Suppressor macrophage treated with lipopolysaccharide for 4 hours (primary cell): ENCODE results near the gene LAMB4.

Source experiments
- DNase-seq: peaks from one replicate; pipeline ENCODE4 v3.0.0-alpha.2; 2020

LAMB4 gene

DNA sequence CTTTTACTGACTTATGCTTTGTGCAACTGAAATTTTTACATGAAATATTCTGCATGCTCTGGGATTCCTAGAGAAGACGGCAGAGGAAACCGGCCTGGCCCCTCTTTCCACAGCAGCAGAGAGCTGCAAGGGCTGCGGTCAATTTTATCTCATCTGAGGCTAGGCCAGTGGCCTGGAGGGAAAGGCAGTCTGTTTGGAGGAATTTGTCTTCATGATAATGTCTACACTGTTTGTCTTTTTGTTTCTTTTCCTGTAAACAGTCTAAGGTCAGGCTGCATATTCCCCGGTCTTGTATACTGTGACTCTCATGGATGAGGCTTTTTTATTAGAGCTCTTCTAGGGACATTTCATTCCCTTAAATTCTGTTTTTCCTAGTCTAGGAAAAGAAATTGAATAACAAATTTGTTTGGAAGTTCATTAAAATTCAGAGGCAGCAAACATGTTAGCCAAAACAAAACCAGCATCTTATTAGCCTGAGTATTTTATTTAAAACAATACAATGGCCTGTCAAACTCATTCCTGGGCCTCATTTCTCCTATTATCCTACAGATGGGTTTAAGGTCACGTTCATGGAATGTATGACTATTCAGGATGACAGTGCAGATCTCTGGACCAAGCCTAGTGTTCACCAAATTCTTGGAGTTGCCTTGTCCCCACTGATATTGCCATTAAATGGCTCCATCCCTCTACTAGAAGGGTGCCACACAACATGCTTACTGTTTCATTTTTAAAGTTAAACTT lies 26.4 kb downstream of the LAMB4 start:
- no peak for DNase-seq

DNA sequence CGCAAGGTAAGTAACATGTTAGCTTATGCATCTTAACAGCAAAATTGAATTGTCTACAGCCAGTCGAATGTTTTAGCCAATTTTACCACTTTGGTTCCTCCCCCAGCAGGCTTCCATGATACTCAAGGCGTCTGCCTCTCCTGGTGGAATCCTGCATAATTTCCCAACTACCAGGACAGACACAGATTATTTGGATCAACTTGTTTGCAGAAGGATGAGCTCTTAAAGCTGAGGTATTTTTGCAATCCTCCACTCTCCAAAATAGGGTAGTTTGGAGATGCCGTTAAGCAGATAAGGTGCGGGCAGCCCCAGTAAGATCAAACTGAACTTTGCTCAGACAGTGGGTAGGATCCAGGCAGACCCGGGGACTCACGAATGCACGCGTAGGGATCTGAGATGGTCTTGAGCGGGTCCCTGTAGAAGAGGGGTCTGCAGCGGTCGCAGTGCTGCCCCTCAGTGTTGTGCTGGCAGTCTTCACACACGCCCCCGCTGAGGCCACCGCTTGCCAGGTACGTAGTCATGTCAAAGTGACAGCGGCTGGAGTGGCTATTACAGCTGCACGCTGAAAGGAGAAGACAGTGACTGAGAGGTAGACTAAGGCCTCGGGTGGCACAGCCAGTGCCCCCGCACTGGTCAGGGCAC lies 27.4 kb downstream of the LAMB4 start:
- no peak for DNase-seq

DNA sequence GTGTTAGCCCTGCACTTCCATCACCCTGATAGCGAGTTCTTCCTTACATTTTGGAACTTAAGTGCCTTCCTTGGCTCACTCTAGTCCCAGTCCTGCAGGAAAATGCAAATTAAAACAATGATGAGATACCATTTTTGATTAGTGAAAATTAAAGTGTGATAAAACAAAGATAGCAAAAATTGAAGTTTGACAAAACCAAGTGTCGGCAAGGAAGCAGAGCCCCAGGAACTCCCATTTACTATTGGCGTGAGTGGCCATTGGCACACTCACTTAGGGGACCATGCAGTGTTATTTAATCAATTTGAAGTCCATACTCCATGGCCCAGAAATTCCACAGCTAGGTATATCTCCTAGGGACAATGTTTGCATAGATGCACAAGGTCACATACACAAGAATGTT lies 28.4 kb downstream of the LAMB4 start:
- DNase-seq = no peak

DNA sequence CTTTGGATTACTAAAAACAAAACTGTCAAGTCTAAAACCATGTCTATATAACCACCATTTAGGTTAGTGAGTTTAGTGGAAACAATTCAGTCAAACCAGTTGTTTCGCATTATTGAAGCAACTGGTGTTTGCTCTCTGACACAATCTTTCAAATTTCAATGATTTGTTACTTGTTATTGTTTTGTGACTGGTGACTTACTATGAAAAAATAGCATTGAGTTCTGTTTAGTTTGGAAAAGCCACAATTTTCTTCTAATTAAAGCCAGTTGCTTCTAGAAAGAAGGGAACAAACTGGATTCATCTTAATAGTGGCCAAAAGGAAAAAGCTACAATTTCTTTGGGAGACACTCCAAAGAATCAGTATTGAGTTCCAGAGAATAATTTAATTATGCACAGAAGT lies 30.4 kb downstream of the LAMB4 start:
- no peak for DNase-seq

DNA sequence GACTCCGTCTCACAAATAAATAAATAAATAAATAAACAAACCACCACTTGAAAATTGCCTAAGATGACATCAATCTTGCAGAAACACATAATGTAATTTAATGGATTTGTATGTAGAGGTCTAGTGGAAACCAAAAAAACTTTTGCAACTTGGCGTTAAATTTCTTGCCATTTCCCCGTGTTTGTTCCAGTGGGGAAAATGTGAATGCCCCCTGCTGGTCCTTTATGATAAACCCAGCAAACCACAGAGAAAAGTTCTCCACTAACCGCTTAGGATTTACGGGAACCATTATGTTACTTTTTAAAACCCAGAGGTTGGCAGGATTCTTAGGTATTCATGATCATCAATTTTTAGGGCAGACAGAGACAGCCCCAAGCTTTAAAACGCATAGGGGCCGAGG lies 32.5 kb downstream of the LAMB4 start:
- peak; percentile 28 for DNase-seq

DNA sequence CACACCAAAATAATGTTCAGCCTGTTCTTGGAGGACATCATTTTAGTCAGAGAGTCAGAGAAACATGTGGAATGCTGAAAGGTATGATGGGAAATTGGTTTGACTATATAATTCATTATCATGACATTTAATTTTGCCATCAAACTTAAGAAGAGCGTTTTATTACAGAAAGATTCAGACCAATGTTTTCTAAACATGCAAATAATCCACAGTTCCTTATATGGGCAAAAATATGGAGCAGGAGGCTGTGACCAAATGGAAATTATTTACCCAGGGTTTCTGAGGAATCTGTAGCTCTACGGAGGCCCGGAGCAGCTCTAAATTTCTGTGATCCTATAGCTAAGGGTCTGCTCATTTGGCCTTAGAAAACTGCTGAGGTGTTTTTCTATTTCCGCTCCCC lies 33.2 kb downstream of the LAMB4 start:
- DNase-seq = no peak

DNA sequence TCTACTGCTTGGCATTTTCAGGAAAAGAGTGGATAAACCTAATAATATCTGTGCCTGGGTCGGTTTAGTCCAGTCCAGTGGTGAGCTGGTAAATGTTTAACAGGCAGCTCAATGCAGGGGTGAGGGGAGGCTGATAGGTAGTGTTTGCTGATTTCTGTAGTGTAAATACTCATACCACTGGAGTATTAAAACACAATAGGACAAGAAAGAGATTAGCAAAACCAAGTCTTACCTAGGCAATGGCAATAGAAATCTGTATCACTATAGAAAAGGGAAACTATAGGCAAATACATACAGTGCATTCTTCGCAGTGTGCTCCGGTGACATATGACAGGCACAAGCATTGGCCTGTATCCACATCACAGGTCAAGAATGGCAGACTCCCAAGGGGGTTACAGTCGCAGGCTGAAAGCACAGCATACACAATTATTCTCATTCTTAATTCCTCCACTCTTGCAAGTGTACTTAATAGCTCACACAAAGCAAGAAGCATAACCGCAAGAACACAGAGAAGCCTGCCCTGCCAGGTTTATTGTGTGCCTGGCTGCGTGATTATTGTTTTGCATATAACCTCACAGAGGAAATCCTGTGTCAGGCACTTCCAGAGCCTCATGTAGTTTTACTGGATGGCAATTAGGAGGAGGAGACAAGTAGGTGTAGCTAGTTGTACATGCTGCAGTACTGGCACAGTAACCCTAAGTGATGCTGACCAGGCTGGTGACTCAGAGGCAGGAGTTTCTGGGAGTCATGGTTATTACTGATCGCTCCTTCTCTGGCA lies 35.0 kb downstream of the LAMB4 start:
- DNase-seq = peak; percentile 56

DNA sequence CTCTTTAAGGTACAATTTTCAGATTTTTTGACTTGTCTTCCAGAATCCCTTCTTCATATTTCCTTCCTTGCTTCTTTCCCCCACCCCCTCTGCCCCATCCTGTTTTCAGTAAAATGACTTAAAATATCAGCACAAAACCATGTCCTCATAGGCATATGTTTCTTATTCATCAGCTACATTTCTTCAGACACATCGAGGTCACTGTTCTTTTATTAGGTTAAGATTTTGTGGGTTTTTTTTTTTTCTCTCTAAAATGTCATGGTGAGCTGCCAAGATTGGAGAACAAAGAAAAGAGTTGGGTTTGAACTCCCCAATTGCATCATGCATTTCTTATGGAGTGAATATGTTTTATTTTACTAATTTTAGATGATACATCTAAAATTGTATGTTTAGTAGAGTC lies 35.8 kb downstream of the LAMB4 start:
- DNase-seq = peak; percentile 60

DNA sequence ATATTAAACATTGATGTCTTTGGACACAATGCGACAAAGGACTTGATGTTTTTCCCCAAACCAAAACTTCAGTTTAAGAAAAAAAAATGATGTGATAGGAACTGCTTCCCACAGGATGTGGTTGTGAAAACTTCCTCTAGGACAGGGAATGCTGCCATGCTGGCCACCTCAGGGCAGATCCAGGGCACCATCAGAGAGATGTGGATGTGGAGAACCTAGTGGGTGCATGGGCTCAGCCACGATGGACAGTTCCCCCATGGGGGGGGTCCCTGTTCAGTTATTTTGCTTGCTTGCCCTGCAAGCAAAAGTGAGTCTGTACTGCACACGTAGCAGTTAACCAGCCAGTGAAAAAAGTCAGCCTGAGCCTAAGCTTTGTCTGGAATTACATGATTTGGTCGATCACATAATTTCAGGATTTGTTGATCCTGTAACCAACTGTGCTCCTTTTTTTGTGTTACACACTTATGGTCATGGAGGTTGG lies 36.3 kb downstream of the LAMB4 start:
- no peak for DNase-seq

DNA sequence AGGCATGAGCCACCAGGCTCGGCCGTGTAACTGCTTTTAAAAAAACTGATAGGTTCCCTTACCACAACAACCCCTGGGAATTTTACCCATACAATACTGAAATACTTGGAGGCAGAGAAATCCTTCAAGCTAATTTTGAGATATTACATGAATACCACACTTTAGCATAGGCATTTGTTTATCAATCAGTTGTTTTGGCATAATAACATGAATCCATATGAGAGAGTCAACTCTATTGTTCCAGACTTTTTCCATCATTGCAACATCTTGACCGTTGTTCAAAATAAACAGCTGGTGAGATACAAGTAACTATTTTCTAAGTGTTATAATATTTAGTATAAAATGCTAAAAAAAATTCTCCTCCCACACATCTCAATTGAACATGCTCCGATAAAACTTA lies 36.8 kb downstream of the LAMB4 start:
- DNase-seq = no peak

DNA sequence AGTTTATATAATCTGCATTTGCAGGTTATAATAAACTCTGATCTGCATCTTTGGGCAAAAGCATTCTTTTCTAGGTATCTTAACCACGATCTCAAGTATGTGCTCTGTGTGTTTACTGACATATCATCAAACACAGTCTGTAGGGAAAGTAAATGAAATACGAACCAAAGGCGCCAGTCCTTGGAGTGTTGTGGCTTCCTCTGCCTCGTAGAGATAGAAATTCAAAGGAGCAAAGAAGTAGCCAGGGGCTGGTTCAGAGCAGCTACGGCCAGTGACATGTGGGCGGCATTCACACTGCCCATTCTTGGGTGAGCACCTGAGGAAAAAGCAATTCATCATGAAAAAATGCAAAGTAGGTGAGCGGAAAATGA lies 38.7 kb downstream of the LAMB4 start:
- DNase-seq = no peak

DNA sequence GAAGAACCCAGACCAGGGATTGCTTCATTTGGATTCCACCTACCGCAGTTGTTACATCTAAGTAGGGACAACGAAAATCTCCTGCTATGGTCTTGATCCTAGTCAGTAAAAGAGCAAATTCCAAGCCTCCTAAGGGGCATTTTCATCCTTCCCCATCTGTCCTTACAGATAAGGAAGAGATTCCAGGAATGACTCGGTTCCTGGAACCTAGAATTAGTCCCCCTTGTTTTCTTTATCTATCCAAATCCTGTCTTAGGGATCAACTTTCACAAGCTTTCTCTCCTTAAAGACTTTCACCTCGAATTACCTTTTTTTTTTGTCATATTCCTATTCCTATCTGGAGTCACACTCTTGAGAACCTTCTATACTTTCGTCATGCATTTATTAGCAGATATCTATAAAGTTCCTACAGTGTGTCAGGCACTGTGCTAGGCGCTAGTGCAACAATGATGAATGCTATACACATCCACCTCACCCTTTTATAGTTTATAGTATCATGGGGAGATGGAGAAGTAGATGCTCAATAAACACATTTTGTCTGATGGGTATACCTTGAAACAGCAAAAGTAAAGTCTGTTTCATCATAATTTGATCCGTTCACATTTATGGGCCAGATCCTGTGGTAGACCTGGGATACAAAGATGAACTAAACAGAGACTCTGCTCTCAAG lies 39.2 kb downstream of the LAMB4 start:
- DNase-seq = no peak

DNA sequence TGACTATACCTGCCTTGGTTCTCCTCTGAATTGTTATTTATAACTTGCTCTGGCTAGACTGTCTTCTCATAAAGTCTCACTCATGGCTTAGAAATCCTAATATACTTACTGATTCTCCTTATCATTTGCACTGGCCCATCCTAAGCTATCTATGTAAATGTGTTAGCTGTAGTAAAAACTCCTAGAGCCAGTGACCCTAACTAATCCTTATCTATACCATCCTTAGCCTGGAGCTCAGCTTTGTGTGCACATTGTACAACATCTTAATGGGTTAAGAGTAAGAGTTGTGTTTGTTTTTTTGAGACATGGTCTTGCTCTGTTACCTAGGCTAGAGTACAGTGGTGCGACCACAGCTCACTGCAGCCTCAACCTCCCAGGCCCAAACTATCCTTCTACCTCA lies 40.8 kb downstream of the LAMB4 start:
- DNase-seq = no peak

DNA sequence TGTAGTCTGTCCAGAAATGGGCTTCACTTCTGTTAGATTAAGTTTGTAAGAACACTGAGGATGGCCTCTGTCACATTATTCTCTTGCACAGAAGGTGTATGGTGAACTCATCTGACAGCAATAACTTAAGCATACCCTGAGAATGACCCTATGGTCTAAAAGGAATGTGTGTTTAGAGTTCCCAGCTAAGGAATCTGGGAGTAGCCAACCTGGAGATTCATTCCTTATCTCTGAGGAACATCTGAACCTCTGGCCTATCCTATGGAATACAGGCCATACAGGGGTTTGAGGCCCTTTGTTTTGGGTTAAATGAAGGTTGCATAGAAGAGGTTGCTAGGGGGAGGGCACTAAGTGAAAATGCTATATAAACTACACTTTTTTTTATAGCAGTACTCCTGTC lies 41.4 kb downstream of the LAMB4 start:
- no peak for DNase-seq

DNA sequence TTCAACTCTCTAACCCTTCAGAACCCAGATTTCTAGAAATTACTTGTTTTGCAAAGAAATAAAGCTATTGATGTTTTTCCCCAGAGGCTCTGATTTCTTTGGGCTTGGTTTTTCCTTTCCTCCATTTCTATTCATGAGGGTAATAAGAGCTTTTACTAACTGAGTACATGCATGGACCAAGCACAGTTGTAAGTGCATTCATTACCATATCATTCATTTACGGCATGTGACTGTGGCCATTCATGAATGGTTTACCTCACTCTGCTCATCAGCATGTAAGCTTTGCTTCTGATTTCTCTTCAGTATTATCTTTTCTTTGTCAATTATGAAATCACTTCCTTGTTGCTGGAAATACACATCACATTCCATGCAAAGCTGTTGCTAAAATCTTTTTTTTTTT lies 42.4 kb downstream of the LAMB4 start:
- DNase-seq = no peak

DNA sequence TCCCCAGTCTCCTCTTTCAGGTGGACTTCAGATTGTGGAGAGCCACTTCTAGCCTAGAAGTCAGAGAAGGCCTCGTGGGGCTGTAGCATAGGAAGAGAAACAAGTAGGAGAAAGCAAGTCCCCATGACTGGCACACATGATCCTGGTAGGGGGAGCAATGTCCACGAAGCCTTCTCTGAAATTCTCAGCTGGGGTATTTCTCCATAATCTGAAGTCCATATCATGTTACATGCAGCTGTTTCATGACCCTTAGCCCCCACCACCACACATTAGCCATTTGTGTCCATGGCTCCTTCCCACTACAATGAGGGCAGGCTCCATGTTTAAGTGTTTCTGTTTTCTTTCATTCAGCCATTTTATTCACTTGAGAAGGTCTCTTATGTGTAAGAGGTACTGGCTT lies 43.2 kb downstream of the LAMB4 start:
- no peak for DNase-seq

DNA sequence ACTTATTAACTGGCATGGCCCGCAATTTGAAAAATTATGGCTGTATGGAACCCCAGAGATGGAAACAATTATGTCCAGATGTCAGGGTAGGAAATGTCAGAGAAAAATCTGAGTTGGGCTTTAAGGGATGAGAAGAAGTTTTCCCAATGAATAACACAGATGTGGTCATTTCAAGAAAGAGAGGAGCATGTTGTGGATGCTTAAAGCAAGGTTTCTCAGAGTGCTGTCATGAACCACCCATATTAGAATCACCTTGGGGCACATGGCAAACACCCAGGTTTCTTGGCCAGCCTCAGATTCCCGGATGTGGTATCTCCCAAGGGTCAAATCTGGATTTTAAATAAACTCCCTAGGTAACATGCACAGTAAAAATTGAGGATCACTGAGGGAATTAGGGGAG lies 43.6 kb downstream of the LAMB4 start:
- DNase-seq = no peak

DNA sequence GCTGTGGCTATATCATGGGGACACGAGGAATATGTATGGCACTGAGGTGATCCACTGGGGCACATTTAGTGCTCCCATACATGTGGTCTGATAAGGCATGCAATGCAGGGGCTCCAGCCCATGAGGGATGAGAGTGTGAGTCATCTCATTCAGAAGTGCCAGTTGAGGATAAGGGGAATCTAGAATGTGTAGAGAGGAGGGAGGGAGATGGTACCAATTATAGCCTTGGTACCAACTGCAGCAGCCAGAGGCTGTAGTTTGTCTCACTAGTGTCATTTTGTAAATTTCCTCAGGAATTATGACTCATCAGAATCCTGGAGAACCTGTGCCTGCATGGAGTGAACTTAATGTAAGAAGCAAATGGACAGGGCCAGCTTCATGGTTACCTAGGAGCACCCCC lies 46.2 kb downstream of the LAMB4 start:
- no peak for DNase-seq

DNA sequence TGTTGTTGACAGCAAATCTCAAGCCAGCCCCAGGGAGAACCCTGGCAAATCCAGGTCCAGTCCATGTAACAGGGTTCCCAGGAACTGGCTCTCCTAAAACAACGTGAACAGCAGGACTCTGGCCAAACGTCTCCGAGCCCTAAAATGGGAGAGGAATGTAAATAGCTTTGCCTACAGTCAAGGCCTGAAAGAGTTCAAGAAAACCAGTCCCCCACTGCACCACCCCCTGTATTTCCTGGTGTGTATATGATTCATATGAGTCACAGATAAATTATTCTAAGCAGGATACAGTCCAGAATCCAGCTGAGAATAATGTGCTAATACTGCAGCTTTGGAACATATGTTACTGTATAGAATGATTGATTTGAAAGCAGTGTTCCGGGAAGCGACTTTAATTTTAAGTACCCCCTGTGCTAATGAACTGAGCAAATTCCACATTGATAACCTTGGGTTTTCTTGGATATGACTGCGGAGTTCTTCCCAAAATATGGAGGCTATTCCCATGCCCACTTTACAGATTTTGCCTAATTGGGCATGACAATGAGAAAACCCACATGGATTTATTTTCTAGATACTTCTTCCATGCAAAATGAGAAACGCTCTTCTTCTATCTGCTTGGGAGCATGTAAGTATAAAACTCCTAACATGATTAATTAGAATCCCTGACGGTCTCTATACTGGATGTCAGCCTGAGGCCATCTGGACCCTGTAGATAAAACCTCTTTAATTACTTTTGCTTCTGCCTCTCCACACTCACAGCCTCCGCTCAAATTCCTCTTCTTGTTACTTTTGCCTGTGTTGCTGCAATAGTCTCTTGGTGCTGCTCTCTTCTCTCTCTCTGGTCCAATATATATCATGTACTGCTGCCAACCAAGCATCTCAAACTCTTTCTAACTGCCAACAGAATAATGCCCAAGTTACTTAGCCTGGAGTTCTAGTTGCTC lies 50.2 kb downstream of the LAMB4 start:
- no peak for DNase-seq

DNA sequence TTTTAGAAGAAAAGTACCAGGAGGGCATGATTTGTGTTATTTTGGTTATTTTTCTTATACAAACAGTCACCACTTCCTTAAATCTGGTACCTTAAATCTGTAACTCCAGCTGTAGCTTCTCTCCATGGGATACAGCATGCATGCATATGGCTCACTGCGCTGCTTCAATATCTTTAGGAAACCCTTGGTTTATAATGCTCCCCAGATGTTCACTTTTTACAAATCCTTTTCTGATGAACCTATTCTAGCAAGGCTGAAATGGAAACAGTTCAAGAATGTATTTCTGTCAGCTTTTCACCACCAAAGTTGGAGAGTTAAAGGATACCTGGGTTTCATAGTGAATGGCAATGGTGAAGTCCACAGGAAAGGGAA lies 50.9 kb downstream of the LAMB4 start:
- DNase-seq = no peak

DNA sequence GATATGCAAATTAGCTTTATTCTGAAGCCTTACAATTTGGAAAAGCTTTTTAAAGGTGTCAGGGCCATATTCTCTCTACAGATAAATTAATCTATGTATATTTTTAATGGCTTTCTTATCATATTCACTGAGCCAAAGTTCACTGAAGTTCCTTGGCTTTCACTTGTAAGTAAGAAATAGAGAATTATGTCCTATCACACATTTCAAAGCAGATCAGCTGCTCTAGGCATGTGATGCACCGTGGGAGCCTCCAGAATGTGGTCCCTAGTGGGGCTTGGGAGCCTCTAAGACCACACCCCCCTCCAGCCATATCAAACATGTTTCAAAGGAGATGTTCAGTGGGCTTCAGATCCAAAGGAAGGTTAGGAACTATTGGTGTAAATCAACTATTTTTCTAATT lies 51.5 kb downstream of the LAMB4 start:
- DNase-seq = no peak

DNA sequence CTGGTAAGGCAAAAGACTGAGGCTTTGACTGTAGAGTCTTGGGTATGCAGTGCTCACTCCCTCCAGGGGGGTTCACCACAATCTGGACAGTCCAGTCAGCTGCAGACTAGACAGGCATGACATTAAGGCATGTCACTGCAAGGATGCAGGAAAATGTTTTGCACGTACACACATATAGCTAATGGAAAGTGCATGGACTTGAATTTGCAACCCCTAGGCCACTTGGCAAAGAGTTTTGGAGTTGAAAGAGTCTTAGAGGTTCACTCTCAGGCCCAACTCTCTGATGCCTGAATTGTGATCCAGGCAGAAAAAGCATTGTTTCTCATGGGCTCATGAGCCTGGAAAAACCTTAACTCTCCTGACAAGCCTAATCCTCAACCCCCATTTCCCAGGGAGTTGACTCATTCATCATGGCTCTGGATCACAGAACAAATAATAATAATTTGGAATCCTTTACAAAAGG lies 51.9 kb downstream of the LAMB4 start:
- DNase-seq = no peak
